Panc1 (cell line): ENCODE data around the gene MARK4. TPM values are rescaled to one million over a fixed set of nuclear protein-coding genes. Genes with fewer than 3 reads are reported as not detected.

Source experiments
- ATAC-seq: fragments of 200-7000 bp; cut with Tn5 transposase; 2 replicates; pipeline ENCODE4 v1.9.1; 2020; ENCODE audit warnings: mild to moderate bottlenecking, moderate library complexity
- BruUV-seq: library from RNA; stranded (reverse); fragments of 400-500 nt; replicated peaks from 2 replicates; lab custom pipeline; 2021; lab: Mats Ljungman, UMichigan
- CTCF ChIA-PET: fragments of 300-600 bp; sonication (Branson Sonifier 250); formaldehyde crosslinking; loops from one replicate; lab custom pipeline; 2022; ENCODE audit warnings: antibody characterized with exemption; lab: Charles Lee
- POLR2A ChIA-PET: fragments of 300-600 bp; sonication (Branson Sonifier 250); formaldehyde crosslinking; loops from one replicate; lab custom pipeline; 2022; ENCODE audit warnings: antibody characterized with exemption; lab: Charles Lee
- DNase-seq: peaks from one replicate; pipeline ENCODE4 v3.0.0-alpha.2; 2010; ENCODE audit warnings: low read depth, low spot score
- H3K27ac ChIP-seq: 2 replicates; pipeline ENCODE4 v1.5.1; 2011; ENCODE audit warnings: mild to moderate bottlenecking, low read length, inconsistent platforms
- H3K27me3 ChIP-seq: fragments of 200-500 bp; sonication (Bioruptor generic); 2 replicates; pipeline ENCODE4 v1.6.0; 2014; ENCODE audit warnings: low read length, inconsistent platforms; ENCODE audit not compliant: control insufficient read depth, insufficient read depth
- H3K36me3 ChIP-seq: fragments of 200-500 bp; sonication (Bioruptor generic); 2 replicates; pipeline ENCODE4 v1.5.1; 2014; ENCODE audit warnings: inconsistent platforms, mild to moderate bottlenecking, low read length, moderate library complexity; ENCODE audit not compliant: control insufficient read depth, insufficient read depth
- H3K4me1 ChIP-seq: 2 replicates; pipeline ENCODE4 v1.5.1; 2011; ENCODE audit warnings: inconsistent platforms, mild to moderate bottlenecking, low read length, moderate library complexity; ENCODE audit not compliant: control insufficient read depth, insufficient read depth
- H3K4me3 ChIP-seq, 2 experiments: 2 replicates each; pipeline ENCODE4 v1.5.1; 2011 to 2012; ENCODE audit warnings: low read depth in 2 of 2, low read length in 2 of 2, mild to moderate bottlenecking in 2 of 2, inconsistent platforms in 1 of 2, moderate library complexity in 1 of 2
- H3K9me3 ChIP-seq: fragments of 200-500 bp; sonication (Bioruptor generic); 2 replicates; pipeline ENCODE4 v1.5.1; 2014; ENCODE audit warnings: low read depth, mild to moderate bottlenecking, inconsistent platforms, low read length, moderate library complexity; ENCODE audit not compliant: control insufficient read depth, insufficient read depth
- CTCF ChIP-seq: fragments of 450-650 bp; IDR thresholded peaks from 2 replicates; pipeline ENCODE4 v1.5.1; 2017; ENCODE audit warnings: mild to moderate bottlenecking
- POLR2AphosphoS5 ChIP-seq: IDR thresholded peaks from 2 replicates; pipeline ENCODE4 v1.6.1; 2012; ENCODE audit warnings: mild to moderate bottlenecking, low read depth, low read length, moderate library complexity
- SIN3A ChIP-seq: IDR thresholded peaks from 2 replicates; pipeline ENCODE4 v1.6.1; 2012; ENCODE audit warnings: low read depth, mild to moderate bottlenecking, low read length, moderate library complexity, borderline replicate concordance; ENCODE audit not compliant: insufficient read depth
- TCF7L2 ChIP-seq: IDR thresholded peaks from 2 replicates; pipeline ENCODE4 v1.6.1; 2011; ENCODE audit warnings: mild to moderate bottlenecking, low read depth, low read length, inconsistent platforms
- in situ Hi-C: cut with HindIII; loops from 2 replicates; pipeline ENCODE4 v1.10.0; 2016; ENCODE audit warnings: low sequenced_read_pairs, low pct_unique_long_range_greater_than_20kb
- intact Hi-C: fragments of 100-400 bp; cut with micrococcal nuclease; formaldehyde crosslinking; loops from one replicate; pipeline ENCODE4 v1.10.0; 2022; ENCODE audit not compliant: unreplicated experiment
- total RNA-seq: library from RNA; stranded (reverse); gene quantifications from one replicate; pipeline ENCODE4 v1.2.1, GENCODE V29; 2021; ENCODE audit not compliant: unreplicated experiment
- TF ChIP-seq, protein P1 (sequence below), 2 experiments: IDR thresholded peaks; 2 replicates each; pipeline ENCODE4 v1.6.1; 2011 to 2012; ENCODE audit warnings: low read depth in 2 of 2, control low read depth in 1 of 2, low read length in 1 of 2, mild to moderate bottlenecking in 1 of 2, moderate library complexity in 1 of 2; ENCODE audit not compliant: insufficient read depth in 1 of 2

The MARK4 gene
- total RNA-seq, 1 experiment from 2014 or later: 21.6 TPM

- in situ Hi-C loops (no loop called here), intact Hi-C loops (no loop called here)
- ChIA-PET POLR2A (no interaction called here), CTCF (no interaction called here)
- no TSS peak for BruUV-seq
- Histone ChIP-seq H3K9me3 (no peaks in the 10 kb centered on the region), H3K27ac (no peak overlapping the region), H3K4me3 (no peak overlapping the region), H3K4me1 (no peaks in the 10 kb centered on the region), H3K27me3 (no peaks in the 10 kb centered on the region), H3K36me3 (no peaks in the 10 kb centered on the region)
- no peak for ATAC-seq
- TF ChIP-seq POLR2AphosphoS5 (no peak), TCF7L2 (no peak), CTCF (no peak)
- DNase-seq: no peak
These were observed 11.9 kb downstream of the MARK4 start for GRCh38 chr19:45263013-45263412.

DNA sequence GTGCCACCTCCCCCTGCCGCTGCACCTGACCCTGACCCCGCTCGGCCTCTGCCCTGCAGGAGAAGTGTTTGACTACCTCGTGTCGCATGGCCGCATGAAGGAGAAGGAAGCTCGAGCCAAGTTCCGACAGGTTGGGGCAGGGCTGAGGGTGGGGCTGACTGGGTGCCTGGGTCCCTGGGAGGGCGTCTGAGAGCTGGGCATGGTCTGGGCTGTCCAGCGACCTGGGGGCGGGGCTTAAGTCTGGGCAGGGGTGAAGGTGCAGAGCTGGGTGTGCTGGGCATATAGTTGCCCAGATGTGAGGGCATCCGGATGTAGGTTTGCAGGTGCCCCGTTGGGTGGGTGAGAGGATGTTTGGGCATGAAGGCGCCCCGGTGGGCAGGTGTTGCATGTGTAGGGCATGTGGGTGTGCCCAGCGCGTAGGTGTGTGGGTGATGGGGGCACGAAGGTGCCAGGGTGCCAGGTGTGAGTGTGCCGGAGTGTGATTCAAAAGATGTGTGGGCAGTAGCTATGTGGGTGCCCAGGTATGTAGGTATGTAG, 13.8 kb downstream of the MARK4 start:
- Histone ChIP-seq H3K4me3 (no peak overlapping the region), H3K4me1 (no peaks in the 10 kb centered on the region), H3K27me3 (no peaks in the 10 kb centered on the region), H3K27ac (no peak overlapping the region), H3K9me3 (no peaks in the 10 kb centered on the region), H3K36me3 (no peaks in the 10 kb centered on the region)
- no peak for ATAC-seq
- CTCF ChIA-PET: no interaction called here
- BruUV-seq: no TSS peak
- in situ Hi-C loops (no loop called here), intact Hi-C loops (no loop called here)
- no peak for TF ChIP-seq CTCF
- no peak for TF ChIP-seq POLR2AphosphoS5
- TF ChIP-seq, protein P1, sequence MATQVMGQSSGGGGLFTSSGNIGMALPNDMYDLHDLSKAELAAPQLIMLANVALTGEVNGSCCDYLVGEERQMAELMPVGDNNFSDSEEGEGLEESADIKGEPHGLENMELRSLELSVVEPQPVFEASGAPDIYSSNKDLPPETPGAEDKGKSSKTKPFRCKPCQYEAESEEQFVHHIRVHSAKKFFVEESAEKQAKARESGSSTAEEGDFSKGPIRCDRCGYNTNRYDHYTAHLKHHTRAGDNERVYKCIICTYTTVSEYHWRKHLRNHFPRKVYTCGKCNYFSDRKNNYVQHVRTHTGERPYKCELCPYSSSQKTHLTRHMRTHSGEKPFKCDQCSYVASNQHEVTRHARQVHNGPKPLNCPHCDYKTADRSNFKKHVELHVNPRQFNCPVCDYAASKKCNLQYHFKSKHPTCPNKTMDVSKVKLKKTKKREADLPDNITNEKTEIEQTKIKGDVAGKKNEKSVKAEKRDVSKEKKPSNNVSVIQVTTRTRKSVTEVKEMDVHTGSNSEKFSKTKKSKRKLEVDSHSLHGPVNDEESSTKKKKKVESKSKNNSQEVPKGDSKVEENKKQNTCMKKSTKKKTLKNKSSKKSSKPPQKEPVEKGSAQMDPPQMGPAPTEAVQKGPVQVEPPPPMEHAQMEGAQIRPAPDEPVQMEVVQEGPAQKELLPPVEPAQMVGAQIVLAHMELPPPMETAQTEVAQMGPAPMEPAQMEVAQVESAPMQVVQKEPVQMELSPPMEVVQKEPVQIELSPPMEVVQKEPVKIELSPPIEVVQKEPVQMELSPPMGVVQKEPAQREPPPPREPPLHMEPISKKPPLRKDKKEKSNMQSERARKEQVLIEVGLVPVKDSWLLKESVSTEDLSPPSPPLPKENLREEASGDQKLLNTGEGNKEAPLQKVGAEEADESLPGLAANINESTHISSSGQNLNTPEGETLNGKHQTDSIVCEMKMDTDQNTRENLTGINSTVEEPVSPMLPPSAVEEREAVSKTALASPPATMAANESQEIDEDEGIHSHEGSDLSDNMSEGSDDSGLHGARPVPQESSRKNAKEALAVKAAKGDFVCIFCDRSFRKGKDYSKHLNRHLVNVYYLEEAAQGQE (IDR thresholded peaks at IDR 0.05; ENCODE audit: insufficient read depth in 1 of 2, low read depth in 2 of 2, low read length in 1 of 2): no peak
- no peak for TF ChIP-seq TCF7L2
- no peak for TF ChIP-seq SIN3A
- POLR2A ChIA-PET: interaction anchor here (0.7 kb wide), 1 partner anchor 235 kb away, joined by 3 read pairs; no protein-coding TSS in a partner anchor
- DNase-seq: no peak
